T-cell (primary cell): ENCODE measurements around the gene ZSWIM7. TPM values are rescaled to one million over a fixed set of nuclear protein-coding genes. Genes with fewer than 3 reads are reported as not detected.
"Not testable (repeated sequence)": the region's sequence is repeated elsewhere in the genome, so short reads cannot be mapped to it uniquely, and the experiment has no call there.

Experiments used
- ATAC-seq, 4 experiments: fragments of 200-7000 bp in 3 of 4; fragments of 150-1000 bp in 1 of 4; cut with Tn5 transposase; replicated peaks in 1 of 4; 1 replicate in 3 of 4; 2 replicates in 1 of 4; pipeline ENCODE4 v1.10.0; 2021; ENCODE audit warnings: moderate library complexity in 3 of 4, mild to moderate bottlenecking in 2 of 4, moderate number of reproducible peaks in 1 of 4
- CTCF ChIA-PET, 2 donors: fragments of 300-600 bp; sonication (Branson Sonifier 250); formaldehyde crosslinking; loops; one replicate each; lab custom pipeline; 2022; ENCODE audit warnings: antibody characterized with exemption in 2 of 2; lab: Charles Lee
- POLR2A ChIA-PET, 2 donors: fragments of 300-600 bp; sonication (Branson Sonifier 250); formaldehyde crosslinking; loops; one replicate each; lab custom pipeline; 2022; ENCODE audit warnings: antibody characterized with exemption in 2 of 2; lab: Charles Lee
- DNase-seq, 35 experiments: peaks; one replicate each; pipeline versions ENCODE4 v3.0.0 to v3.0.0-alpha.2; 2013 to 2023
- H3K27ac ChIP-seq: one replicate; pipeline ENCODE4 v1.5.1; 2013; ENCODE audit warnings: low read length
- H3K27me3 ChIP-seq, 2 experiments: replicated peaks in 1 of 2; 1 replicate in 1 of 2; 2 replicates in 1 of 2; pipeline versions ENCODE4 v1.6.1 to v1.7.0; 2013; ENCODE audit warnings: low read length in 1 of 2, mixed read lengths in 1 of 2; ENCODE audit not compliant: control insufficient read depth in 2 of 2, insufficient read depth in 2 of 2; ENCODE audit errors: extremely low read depth in 1 of 2
- H3K36me3 ChIP-seq, 2 donors: 1 replicate in 1 of 2; 2 replicates in 1 of 2; pipeline versions ENCODE4 v1.6.1 to v1.7.0; 2013; ENCODE audit warnings: low read length in 1 of 2; ENCODE audit not compliant: control insufficient read depth in 2 of 2, insufficient read depth in 1 of 2; ENCODE audit errors: extremely low read depth in 1 of 2
- H3K4me1 ChIP-seq, 2 experiments: 1 replicate in 1 of 2; 2 replicates in 1 of 2; pipeline versions ENCODE4 v1.6.1 to v1.7.0; 2013; ENCODE audit warnings: low read length in 2 of 2, mixed read lengths in 1 of 2; ENCODE audit not compliant: insufficient read depth in 2 of 2, control insufficient read depth in 1 of 2; ENCODE audit errors: extremely low read depth in 1 of 2
- H3K4me3 ChIP-seq, 2 donors: 1 replicate in 1 of 2; 2 replicates in 1 of 2; pipeline versions ENCODE4 v1.5.1 to v1.7.0; 2013; ENCODE audit warnings: mild to moderate bottlenecking in 2 of 2, low read length in 1 of 2, moderate library complexity in 1 of 2; ENCODE audit not compliant: control insufficient read depth in 1 of 2; ENCODE audit errors: extremely low read depth in 1 of 2
- H3K9me3 ChIP-seq: 2 replicates; pipeline ENCODE4 v1.7.0; 2013
- H3K27ac Mint-ChIP-seq, 2 donors: one replicate each; pipeline ENCODE4 v1.8.0; 2020 to 2021; ENCODE audit warnings: mild to moderate bottlenecking in 2 of 2, mixed read lengths in 2 of 2
- H3K27me3 Mint-ChIP-seq, 2 donors: one replicate each; pipeline ENCODE4 v1.8.0; 2021 to 2022; ENCODE audit warnings: mixed read lengths in 2 of 2
- H3K36me3 Mint-ChIP-seq: one replicate; pipeline ENCODE4 v1.8.0; 2021; ENCODE audit warnings: mixed read lengths
- H3K4me1 Mint-ChIP-seq, 3 donors: one replicate each; pipeline ENCODE4 v1.8.0; 2020 to 2022; ENCODE audit warnings: mixed read lengths in 3 of 3, mild to moderate bottlenecking in 1 of 3
- H3K4me3 Mint-ChIP-seq, 3 donors: one replicate each; pipeline ENCODE4 v1.8.0; 2020 to 2022; ENCODE audit warnings: mild to moderate bottlenecking in 3 of 3, mixed read lengths in 3 of 3, moderate library complexity in 3 of 3
- H3K9me3 Mint-ChIP-seq, 3 donors: one replicate each; pipeline ENCODE4 v1.8.0; 2020 to 2022; ENCODE audit warnings: mixed read lengths in 3 of 3
- WGBS: methylation state at CpG from one replicate; pipeline ENCODE4 v1.1.5; 2013; ENCODE audit warnings: missing lambda C conversion rate; ENCODE audit not compliant: insufficient coverage; 5-methylcytosine and 5-hydroxymethylcytosine counted together
- total RNA-seq, 35 experiments: library from RNA in 6 of 35; stranded (reverse) in 6 of 35; fragments of 120-200 nt in 1 of 35; gene quantifications; one replicate each; pipeline versions ENCODE4 v1.2.1 to v1.2.4 and lab custom pipeline; 2013 to 2026

ZSWIM7 gene
- total RNA-seq, 5 donors from 2014 or later (not counting 1 experiment from before 2014, with no cell fraction given) = 18.1 to 28.7 (median 22.8) TPM

DNA sequence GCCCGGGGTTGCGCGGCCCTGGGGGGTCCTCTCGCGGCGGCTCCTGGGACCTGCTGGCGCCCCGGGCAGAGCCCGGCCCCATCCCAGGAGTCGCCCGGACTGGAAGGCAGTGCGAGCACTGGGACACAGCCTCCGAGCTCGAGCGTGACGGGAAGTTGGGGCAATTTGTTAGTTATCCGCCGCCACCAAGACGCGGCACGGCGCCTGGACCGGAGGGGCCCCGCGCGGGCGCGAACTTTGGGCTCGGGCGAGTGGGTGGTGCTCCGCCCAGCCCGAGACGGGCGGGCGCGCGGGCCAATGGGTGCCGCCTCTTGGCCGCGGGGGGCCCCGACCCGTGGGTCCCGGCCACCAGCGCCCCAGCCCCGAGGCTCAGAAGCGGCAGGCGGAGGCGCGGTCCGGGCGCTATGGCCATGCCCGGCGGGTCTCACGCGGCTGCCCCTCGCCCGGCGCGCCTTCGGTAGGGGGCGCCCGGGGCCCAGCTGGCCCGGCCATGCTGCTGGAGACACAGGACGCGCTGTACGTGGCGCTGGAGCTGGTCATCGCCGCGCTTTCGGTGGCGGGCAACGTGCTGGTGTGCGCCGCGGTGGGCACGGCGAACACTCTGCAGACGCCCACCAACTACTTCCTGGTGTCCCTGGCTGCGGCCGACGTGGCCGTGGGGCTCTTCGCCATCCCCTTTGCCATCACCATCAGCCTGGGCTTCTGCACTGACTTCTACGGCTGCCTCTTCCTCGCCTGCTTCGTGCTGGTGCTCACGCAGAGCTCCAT is 54.6 kb downstream of the ZSWIM7 start, which contains the start of gene ADORA2B:
ADORA2B (plus strand) TSS at position 372 of the 768 bp plus-strand sequence; CDS start at position 491, 119 bp downstream.
- under 1% methylated on average over 88 of the region's 88 CpGs for WGBS

GRCh38 chr17:15943971-15944758 is 55.3 kb downstream of the ZSWIM7 start:
- no peaks in the 10 kb centered on the region for H3K9me3 Mint-ChIP-seq
- ChIA-PET CTCF (interaction anchor here in 1 of 2 donors (0.7 kb wide), 1 partner anchor 79 kb away, joined by 7 read pairs; no protein-coding TSS in a partner anchor), POLR2A (interaction anchor here in 1 of 2 donors (0.7 kb wide), 1 partner anchor 686 kb away, joined by 7 read pairs; no protein-coding TSS in a partner anchor)
- no peak overlapping the region for H3K27ac Mint-ChIP-seq
- Histone ChIP-seq H3K27ac (no peak overlapping the region), H3K36me3 (no peaks in the 10 kb centered on the region), H3K27me3 (peaks cover 8 to 65% of the 10 kb centered on the region in 2 experiments), H3K9me3 (no peaks in the 10 kb centered on the region), H3K4me1 (peaks cover 5 to 15% of the 10 kb centered on the region in 2 experiments), H3K4me3 (peak overlapping the region in 1 of 2 donors; percentile 80)
- H3K27me3 Mint-ChIP-seq = peaks cover 22 to 40% of the 10 kb centered on the region in 2 donors
- H3K4me1 Mint-ChIP-seq = peaks cover 8 to 12% (median 10%) of the 10 kb centered on the region in 3 donors
- no peaks in the 10 kb centered on the region for H3K36me3 Mint-ChIP-seq
- WGBS = 26% methylated on average over 40 of the region's 40 CpGs
- ATAC-seq (no peak), DNase-seq (no peak)
- peak overlapping the region; percentile 74 to 86 (median 80) for H3K4me3 Mint-ChIP-seq

More for the DNA sequence above, 54.6 kb downstream of the ZSWIM7 start, which contains the start of gene ADORA2B:
- H3K27me3 Mint-ChIP-seq = peaks cover 22 to 40% of the 10 kb centered on the region in 2 donors
- ATAC-seq (peak; percentile 71 to 78 (median 74)), DNase-seq (peak in 18 of 35 experiments; percentile 6 to 40 (median 15))
- no peak within 1 kb of the TSS for H3K27ac ChIP-seq
- no peaks in the 10 kb centered on the region for H3K9me3 Mint-ChIP-seq
- H3K4me3 ChIP-seq = peak within 1 kb of the TSS; percentile 41 to 80
- ChIA-PET CTCF (interaction anchor here in 1 of 2 donors (0.7 kb wide), 1 partner anchor 78 kb away, joined by 7 read pairs; no protein-coding TSS in a partner anchor), POLR2A (interaction anchor here in 1 of 2 donors (0.7 kb wide), 1 partner anchor 687 kb away, joined by 7 read pairs; no protein-coding TSS in a partner anchor)
- H3K9me3 ChIP-seq = no peaks in the 10 kb centered on the region
- H3K4me1 Mint-ChIP-seq = peaks cover 8 to 12% (median 10%) of the 10 kb centered on the region in 3 donors
- H3K4me1 ChIP-seq = peaks cover 5 to 15% of the 10 kb centered on the region in 2 experiments
- H3K36me3 ChIP-seq = no peaks in the 10 kb centered on the region
- peak within 1 kb of the TSS; percentile 74 to 86 (median 80) for H3K4me3 Mint-ChIP-seq
- peaks cover 8 to 65% of the 10 kb centered on the region in 2 experiments for H3K27me3 ChIP-seq
- no peaks in the 10 kb centered on the region for H3K36me3 Mint-ChIP-seq
- H3K27ac Mint-ChIP-seq = no peak within 1 kb of the TSS

GRCh38 chr17:15942207-15942833 is 57.2 kb downstream of the ZSWIM7 start:
- DNase-seq (peak in 1 of 35 experiments; percentile 25), ATAC-seq (no peak)
- WGBS = 95% methylated on average over 6 of the region's 7 CpGs
- Mint-ChIP-seq H3K4me1 (peaks cover 8 to 12% (median 10%) of the 10 kb centered on the region in 3 donors), H3K4me3 (no peak overlapping the region), H3K36me3 (no peaks in the 10 kb centered on the region), H3K27me3 (peaks cover 22 to 40% of the 10 kb centered on the region in 2 donors), H3K9me3 (no peaks in the 10 kb centered on the region), H3K27ac (no peak overlapping the region)
- Histone ChIP-seq H3K4me3 (no peak overlapping the region), H3K27ac (no peak overlapping the region), H3K27me3 (peaks cover 8 to 54% of the 10 kb centered on the region in 2 experiments), H3K4me1 (peaks cover 5 to 15% of the 10 kb centered on the region in 2 experiments), H3K36me3 (no peaks in the 10 kb centered on the region), H3K9me3 (no peaks in the 10 kb centered on the region)
- CTCF ChIA-PET = interaction anchor here in 1 of 2 donors (0.6 kb wide), 1 partner anchor 17 kb away, joined by 6 read pairs; no protein-coding TSS in a partner anchor
- POLR2A ChIA-PET = no interaction called here

GRCh38 chr17:15941781-15942180 is 57.7 kb downstream of the ZSWIM7 start:
- Mint-ChIP-seq H3K9me3 (no peaks in the 10 kb centered on the region), H3K4me3 (no peak overlapping the region), H3K36me3 (no peaks in the 10 kb centered on the region), H3K27ac (no peak overlapping the region), H3K27me3 (peaks cover 22 to 37% of the 10 kb centered on the region in 2 donors), H3K4me1 (peaks cover 8 to 12% (median 10%) of the 10 kb centered on the region in 3 donors)
- Histone ChIP-seq H3K27ac (no peak overlapping the region), H3K4me1 (peaks cover 5 to 15% of the 10 kb centered on the region in 2 experiments), H3K4me3 (no peak overlapping the region), H3K27me3 (peaks cover 8 to 50% of the 10 kb centered on the region in 2 experiments), H3K9me3 (no peaks in the 10 kb centered on the region), H3K36me3 (no peaks in the 10 kb centered on the region)
- CTCF ChIA-PET = no interaction called here
- ATAC-seq (no peak), DNase-seq (no peak)
- WGBS = 84% methylated on average over 5 of the region's 7 CpGs
- POLR2A ChIA-PET = interaction anchor here in 1 of 2 donors (0.6 kb wide), 2 partner anchors 29 to 448 kb away, joined by 3 read pairs; no protein-coding TSS in a partner anchor

DNA sequence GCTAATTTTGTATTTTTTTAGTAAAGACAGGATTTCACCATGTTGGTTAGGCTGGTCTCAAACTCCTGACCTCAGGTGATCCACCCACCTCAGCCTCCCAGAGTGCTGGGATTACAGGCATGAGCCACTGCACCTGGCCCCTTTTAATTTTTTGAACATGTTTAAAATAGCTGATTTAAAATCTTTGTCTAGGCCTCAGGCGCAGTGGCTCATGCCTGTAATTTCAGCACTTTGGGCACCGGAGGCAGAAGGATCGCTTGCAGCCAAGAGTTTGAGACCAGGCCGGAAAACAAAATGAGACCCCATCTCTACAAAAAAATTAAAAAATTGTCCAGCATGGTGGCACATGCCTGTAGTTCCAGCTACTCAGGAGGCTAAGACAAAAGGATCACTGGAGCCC is 63.0 kb downstream of the ZSWIM7 start:
- ATAC-seq, CTCF ChIA-PET, H3K4me3 Mint-ChIP-seq, H3K9me3 Mint-ChIP-seq, H3K9me3 ChIP-seq, H3K36me3 ChIP-seq, H3K27me3 Mint-ChIP-seq, H3K36me3 Mint-ChIP-seq, H3K27me3 ChIP-seq, POLR2A ChIA-PET, H3K4me3 ChIP-seq, H3K27ac ChIP-seq, H3K4me1 ChIP-seq, DNase-seq, H3K4me1 Mint-ChIP-seq, H3K27ac Mint-ChIP-seq: not testable (repeated sequence)
- WGBS = 100% methylated on average over 1 of the region's 4 CpGs
